Activated T-cell treated with anti-CD3 and anti-CD28 coated beads, Interleukin-2, amount 50 U/mL, for 72 hours (primary cell): ENCODE measurements around the gene MTA1. TPM values are rescaled to one million over a fixed set of nuclear protein-coding genes. Genes with fewer than 3 reads are reported as not detected.

Experiments used
- ATAC-seq, 2 donors: fragments of 150-1000 bp; cut with Tn5 transposase; replicated peaks in 1 of 2; 2 replicates each; pipeline ENCODE4 v1.10.0; 2021; ENCODE audit warnings: moderate library complexity in 2 of 2, mild to moderate bottlenecking in 1 of 2
- DNase-seq, 2 donors: peaks; one replicate each; pipeline ENCODE4 v3.0.0; 2021 to 2022; ENCODE audit warnings: mixed read lengths in 1 of 2
- H3K27ac Mint-ChIP-seq: one replicate; pipeline ENCODE4 v1.8.0; 2022; ENCODE audit warnings: mild to moderate bottlenecking, moderate library complexity, mixed read lengths
- H3K27me3 Mint-ChIP-seq: one replicate; pipeline ENCODE4 v1.8.0; 2022; ENCODE audit warnings: low read depth, mixed read lengths
- H3K36me3 Mint-ChIP-seq, 2 donors: one replicate each; pipeline ENCODE4 v1.8.0; 2022; ENCODE audit warnings: mixed read lengths in 2 of 2, mild to moderate bottlenecking in 1 of 2; ENCODE audit not compliant: insufficient read depth in 2 of 2
- H3K4me1 Mint-ChIP-seq: one replicate; pipeline ENCODE4 v1.8.0; 2022; ENCODE audit warnings: low read depth, mixed read lengths
- H3K4me3 Mint-ChIP-seq, 2 donors: one replicate each; pipeline ENCODE4 v1.8.0; 2022; ENCODE audit warnings: mild to moderate bottlenecking in 2 of 2, mixed read lengths in 2 of 2, moderate library complexity in 2 of 2
- H3K9me3 Mint-ChIP-seq, 2 donors: one replicate each; pipeline ENCODE4 v1.8.0; 2022; ENCODE audit warnings: mixed read lengths in 2 of 2
- total RNA-seq, 2 donors: library from RNA; stranded (reverse); gene quantifications; one replicate each; pipeline ENCODE4 v1.2.3, GENCODE V29; 2022

Gene MTA1
- total RNA-seq, 2 donors from 2014 or later = 125 to 140 TPM

- ATAC-seq = no peak
- H3K27ac Mint-ChIP-seq = no peak overlapping the region
- no peaks in the 10 kb centered on the region for H3K27me3 Mint-ChIP-seq
- peaks cover 0 to 13% of the 10 kb centered on the region in 2 donors for H3K36me3 Mint-ChIP-seq
- no peak for DNase-seq
- H3K4me1 Mint-ChIP-seq = no peaks in the 10 kb centered on the region
- H3K9me3 Mint-ChIP-seq = no peaks in the 10 kb centered on the region
- H3K4me3 Mint-ChIP-seq = no peak overlapping the region
Observed at GRCh38 chr14:105450864-105451720, 31.5 kb downstream of the MTA1 start.

GRCh38 chr14:105452963-105453362 lies 33.3 kb downstream of the MTA1 start:
- Mint-ChIP-seq H3K4me3 (no peak overlapping the region), H3K9me3 (no peaks in the 10 kb centered on the region), H3K27me3 (no peaks in the 10 kb centered on the region), H3K4me1 (no peaks in the 10 kb centered on the region), H3K36me3 (peaks cover 0 to 13% of the 10 kb centered on the region in 2 donors), H3K27ac (no peak overlapping the region)
- no peak for DNase-seq
- no peak for ATAC-seq

- Mint-ChIP-seq H3K9me3 (no peaks in the 10 kb centered on the region), H3K27ac (no peak overlapping the region), H3K4me1 (no peaks in the 10 kb centered on the region), H3K36me3 (peaks cover 0 to 13% of the 10 kb centered on the region in 2 donors), H3K4me3 (no peak overlapping the region), H3K27me3 (no peaks in the 10 kb centered on the region)
- no peak for ATAC-seq
- DNase-seq = no peak
Observed at GRCh38 chr14:105453847-105454246, 34.2 kb downstream of the MTA1 start.

- H3K4me1 Mint-ChIP-seq = no peaks in the 10 kb centered on the region
- H3K9me3 Mint-ChIP-seq = no peaks in the 10 kb centered on the region
- DNase-seq (no peak), ATAC-seq (no peak)
- H3K27ac Mint-ChIP-seq = no peak overlapping the region
- peaks cover 0 to 13% of the 10 kb centered on the region in 2 donors for H3K36me3 Mint-ChIP-seq
- H3K4me3 Mint-ChIP-seq = no peak overlapping the region
- H3K27me3 Mint-ChIP-seq = no peaks in the 10 kb centered on the region
Observed at GRCh38 chr14:105455086-105455640, 35.5 kb downstream of the MTA1 start.

GRCh38 chr14:105455766-105456660 lies 36.4 kb downstream of the MTA1 start:
- H3K27me3 Mint-ChIP-seq = no peaks in the 10 kb centered on the region
- ATAC-seq (no peak), DNase-seq (no peak)
- H3K36me3 Mint-ChIP-seq = peaks cover 0 to 16% of the 10 kb centered on the region in 2 donors
- no peaks in the 10 kb centered on the region for H3K4me1 Mint-ChIP-seq
- H3K9me3 Mint-ChIP-seq = no peaks in the 10 kb centered on the region
- no peak overlapping the region for H3K27ac Mint-ChIP-seq
- H3K4me3 Mint-ChIP-seq = no peak overlapping the region

GRCh38 chr14:105456736-105457617 lies 37.4 kb downstream of the MTA1 start:
- DNase-seq (no peak), ATAC-seq (no peak)
- Mint-ChIP-seq H3K27ac (no peak overlapping the region), H3K27me3 (no peaks in the 10 kb centered on the region), H3K36me3 (peaks cover 0 to 16% of the 10 kb centered on the region in 2 donors), H3K9me3 (no peaks in the 10 kb centered on the region), H3K4me1 (no peaks in the 10 kb centered on the region), H3K4me3 (no peak overlapping the region)

GRCh38 chr14:105458010-105458409 lies 38.4 kb downstream of the MTA1 start:
- H3K4me3 Mint-ChIP-seq = no peak overlapping the region
- H3K27me3 Mint-ChIP-seq = no peaks in the 10 kb centered on the region
- H3K4me1 Mint-ChIP-seq = no peaks in the 10 kb centered on the region
- H3K36me3 Mint-ChIP-seq = peaks cover 0 to 13% of the 10 kb centered on the region in 2 donors
- ATAC-seq = no peak
- DNase-seq = no peak
- no peak overlapping the region for H3K27ac Mint-ChIP-seq
- H3K9me3 Mint-ChIP-seq = no peaks in the 10 kb centered on the region

GRCh38 chr14:105458571-105458970 lies 38.9 kb downstream of the MTA1 start:
- Mint-ChIP-seq H3K27me3 (no peaks in the 10 kb centered on the region), H3K4me1 (no peaks in the 10 kb centered on the region), H3K36me3 (peaks cover 0 to 12% of the 10 kb centered on the region in 2 donors), H3K9me3 (no peaks in the 10 kb centered on the region), H3K4me3 (no peak overlapping the region), H3K27ac (no peak overlapping the region)
- DNase-seq = no peak
- no peak for ATAC-seq

GRCh38 chr14:105460116-105460515 lies 40.5 kb downstream of the MTA1 start:
- Mint-ChIP-seq H3K27ac (no peak overlapping the region), H3K4me3 (no peak overlapping the region)

GRCh38 chr14:105460616-105461015 lies 41.0 kb downstream of the MTA1 start:
- DNase-seq (no peak), ATAC-seq (no peak)
- Mint-ChIP-seq H3K27ac (no peak overlapping the region), H3K4me3 (no peak overlapping the region), H3K9me3 (no peaks in the 10 kb centered on the region), H3K4me1 (no peaks in the 10 kb centered on the region), H3K36me3 (peaks cover 0 to 7% of the 10 kb centered on the region in 2 donors), H3K27me3 (no peaks in the 10 kb centered on the region)

More at GRCh38 chr14:105460116-105460515, 40.5 kb downstream of the MTA1 start:
- H3K27me3 Mint-ChIP-seq = no peaks in the 10 kb centered on the region
- ATAC-seq (no peak), DNase-seq (no peak)
- no peaks in the 10 kb centered on the region for H3K9me3 Mint-ChIP-seq
- H3K4me1 Mint-ChIP-seq = no peaks in the 10 kb centered on the region
- peaks cover 0 to 11% of the 10 kb centered on the region in 2 donors for H3K36me3 Mint-ChIP-seq

- no peak overlapping the region for H3K27ac Mint-ChIP-seq
- H3K27me3 Mint-ChIP-seq = no peaks in the 10 kb centered on the region
- H3K36me3 Mint-ChIP-seq = peaks cover 0 to 7% of the 10 kb centered on the region in 2 donors
- DNase-seq (no peak), ATAC-seq (no peak)
- H3K4me1 Mint-ChIP-seq = no peaks in the 10 kb centered on the region
- no peak overlapping the region for H3K4me3 Mint-ChIP-seq
- H3K9me3 Mint-ChIP-seq = no peaks in the 10 kb centered on the region
Observed at GRCh38 chr14:105461903-105462302, 42.3 kb downstream of the MTA1 start.

- Mint-ChIP-seq H3K27ac (no peak overlapping the region), H3K9me3 (no peaks in the 10 kb centered on the region), H3K27me3 (no peaks in the 10 kb centered on the region), H3K4me3 (no peak overlapping the region), H3K4me1 (no peaks in the 10 kb centered on the region), H3K36me3 (peaks cover 0 to 7% of the 10 kb centered on the region in 2 donors)
- DNase-seq (no peak), ATAC-seq (no peak)
Observed at GRCh38 chr14:105464501-105464900, 44.9 kb downstream of the MTA1 start.
